GM23338 (cell line): ENCODE data around the gene SLC2A11.
"Not testable (repeated sequence)": the region's sequence is repeated elsewhere in the genome, so short reads cannot be mapped to it uniquely, and the experiment has no call there.

Source experiments
- CREB1 ChIP-seq: fragments of 250-450 bp; sonication (Bioruptor Pico); IDR thresholded peaks from 2 replicates; pipeline ENCODE4 v1.5.0; 2020; ENCODE audit warnings: low read depth, mild to moderate bottlenecking, moderate library complexity
- EZH2 ChIP-seq: fragments of 200-600 bp; sonication (generic); IDR thresholded peaks from one replicate; pipeline ENCODE4 v1.8.0; 2017; ENCODE audit warnings: antibody characterized with exemption, mild to moderate bottlenecking, low read depth; ENCODE audit not compliant: unreplicated experiment
- EZH2phosphoT487 ChIP-seq: fragments of 200-600 bp; sonication (generic); IDR thresholded peaks from one replicate; pipeline ENCODE4 v1.8.1; 2018; ENCODE audit warnings: antibody characterized with exemption; ENCODE audit not compliant: unreplicated experiment
- JUNB ChIP-seq: IDR thresholded peaks from one replicate; pipeline ENCODE4 v1.6.1; 2016; ENCODE audit warnings: antibody characterized with exemption; ENCODE audit not compliant: unreplicated experiment
- NANOG ChIP-seq: IDR thresholded peaks from 2 replicates; pipeline ENCODE4 v1.6.1; 2016; ENCODE audit warnings: antibody characterized with exemption, borderline replicate concordance
- POLR2AphosphoS5 ChIP-seq: IDR thresholded peaks from 2 replicates; pipeline ENCODE4 v1.6.1; 2016; ENCODE audit warnings: antibody characterized with exemption, low read depth
- REST ChIP-seq: IDR thresholded peaks from one replicate; pipeline ENCODE4 v1.6.1; 2018; ENCODE audit warnings: antibody characterized with exemption; ENCODE audit not compliant: unreplicated experiment
- STAT1 ChIP-seq: IDR thresholded peaks from one replicate; pipeline ENCODE4 v1.6.1; 2016; ENCODE audit warnings: antibody characterized with exemption; ENCODE audit not compliant: unreplicated experiment
- ZNF114 ChIP-seq: fragments of 250-450 bp; sonication (Bioruptor Pico); IDR thresholded peaks from 2 replicates; pipeline ENCODE4 v1.5.0; 2020; ENCODE audit warnings: mild to moderate bottlenecking, moderate library complexity
- ZNF331 ChIP-seq: fragments of 250-450 bp; sonication (Bioruptor Pico); IDR thresholded peaks from 2 replicates; pipeline ENCODE4 v1.5.0; 2020; ENCODE audit warnings: low read depth, mild to moderate bottlenecking, moderate library complexity
- TF ChIP-seq, protein P1 (sequence below), 2 experiments: fragments of 200-600 bp in 1 of 2; sonication (generic) in 1 of 2; conservative IDR thresholded peaks; 2 replicates each; pipeline versions ENCODE4 v1.5.1 to v1.6.1; 2016 to 2017; ENCODE audit warnings: antibody characterized with exemption in 2 of 2, low read depth in 2 of 2, mild to moderate bottlenecking in 2 of 2, moderate library complexity in 1 of 2
- TF ChIP-seq, protein P2 (sequence below): IDR thresholded peaks from 2 replicates; pipeline ENCODE4 v1.6.1; 2016; ENCODE audit warnings: antibody characterized with exemption

DNA sequence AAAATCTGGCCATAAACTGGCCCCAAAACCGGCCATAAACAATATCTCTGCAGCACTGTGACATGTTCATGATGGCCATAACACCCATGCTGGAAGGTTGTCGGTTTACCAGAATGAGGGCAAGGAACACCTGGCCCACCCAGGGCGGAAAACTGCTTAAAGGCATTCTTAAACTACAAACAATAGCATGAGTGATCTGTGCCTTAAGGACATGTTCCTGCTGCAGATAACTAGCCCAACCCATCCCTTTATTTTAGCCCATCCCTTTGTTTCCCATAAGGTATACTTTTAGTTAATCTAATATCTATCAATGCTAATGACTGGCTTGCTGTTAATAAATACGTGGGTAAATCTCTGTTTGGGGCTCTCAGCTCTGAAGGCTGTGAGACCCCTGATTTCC is 42.6 kb downstream of the SLC2A11 start:
- not testable (repeated sequence) for TF ChIP-seq STAT1; CREB1 (CRISPR knock-in tag); POLR2AphosphoS5; REST; NANOG; EZH2; ZNF331 (CRISPR knock-in tag); EZH2phosphoT487; JUNB; ZNF114 (CRISPR knock-in tag)
- TF ChIP-seq, protein P1, sequence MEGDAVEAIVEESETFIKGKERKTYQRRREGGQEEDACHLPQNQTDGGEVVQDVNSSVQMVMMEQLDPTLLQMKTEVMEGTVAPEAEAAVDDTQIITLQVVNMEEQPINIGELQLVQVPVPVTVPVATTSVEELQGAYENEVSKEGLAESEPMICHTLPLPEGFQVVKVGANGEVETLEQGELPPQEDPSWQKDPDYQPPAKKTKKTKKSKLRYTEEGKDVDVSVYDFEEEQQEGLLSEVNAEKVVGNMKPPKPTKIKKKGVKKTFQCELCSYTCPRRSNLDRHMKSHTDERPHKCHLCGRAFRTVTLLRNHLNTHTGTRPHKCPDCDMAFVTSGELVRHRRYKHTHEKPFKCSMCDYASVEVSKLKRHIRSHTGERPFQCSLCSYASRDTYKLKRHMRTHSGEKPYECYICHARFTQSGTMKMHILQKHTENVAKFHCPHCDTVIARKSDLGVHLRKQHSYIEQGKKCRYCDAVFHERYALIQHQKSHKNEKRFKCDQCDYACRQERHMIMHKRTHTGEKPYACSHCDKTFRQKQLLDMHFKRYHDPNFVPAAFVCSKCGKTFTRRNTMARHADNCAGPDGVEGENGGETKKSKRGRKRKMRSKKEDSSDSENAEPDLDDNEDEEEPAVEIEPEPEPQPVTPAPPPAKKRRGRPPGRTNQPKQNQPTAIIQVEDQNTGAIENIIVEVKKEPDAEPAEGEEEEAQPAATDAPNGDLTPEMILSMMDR (conservative IDR thresholded peaks at IDR 0.05; ENCODE audit: low read depth in 2 of 2), result not testable (repeated sequence)
- TF ChIP-seq, protein P2, sequence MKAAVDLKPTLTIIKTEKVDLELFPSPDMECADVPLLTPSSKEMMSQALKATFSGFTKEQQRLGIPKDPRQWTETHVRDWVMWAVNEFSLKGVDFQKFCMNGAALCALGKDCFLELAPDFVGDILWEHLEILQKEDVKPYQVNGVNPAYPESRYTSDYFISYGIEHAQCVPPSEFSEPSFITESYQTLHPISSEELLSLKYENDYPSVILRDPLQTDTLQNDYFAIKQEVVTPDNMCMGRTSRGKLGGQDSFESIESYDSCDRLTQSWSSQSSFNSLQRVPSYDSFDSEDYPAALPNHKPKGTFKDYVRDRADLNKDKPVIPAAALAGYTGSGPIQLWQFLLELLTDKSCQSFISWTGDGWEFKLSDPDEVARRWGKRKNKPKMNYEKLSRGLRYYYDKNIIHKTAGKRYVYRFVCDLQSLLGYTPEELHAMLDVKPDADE, result not testable (repeated sequence)
